ENCODE measurements around the gene ZNF341.

- TF ChIP-seq CTCF (IDR thresholded peaks at IDR 0.05): no peak
- TF ChIP-seq REST (IDR thresholded peaks at IDR 0.05; ENCODE audit: insufficient read depth in 1 of 2, low read depth in 2 of 2, low read length in 1 of 2): no peak
These were observed 103.9 kb downstream of the ZNF341 start for GRCh38 chr20:33835615-33836172.
